BE2C (cell line): Measurements from ENCODE around the gene ECSIT. TPM values are rescaled to one million over a fixed set of nuclear protein-coding genes. Genes with fewer than 3 reads are reported as not detected.
"Not testable (repeated sequence)": the region's sequence is repeated elsewhere in the genome, so short reads cannot be mapped to it uniquely, and the experiment has no call there.

Experiments used
- DNase-seq: peaks from one replicate; pipeline ENCODE4 v3.0.0-alpha.2; 2020
- H3K27me3 ChIP-seq: fragments of 250-450 bp; sonication (Bioruptor Pico); 2 replicates; pipeline ENCODE4 v1.5.1; 2020; ENCODE audit warnings: mild to moderate bottlenecking
- H3K36me3 ChIP-seq: fragments of 250-450 bp; sonication (Bioruptor Pico); 2 replicates; pipeline ENCODE4 v1.5.1; 2020; ENCODE audit warnings: mild to moderate bottlenecking
- H3K4me1 ChIP-seq: fragments of 250-450 bp; sonication (Bioruptor Pico); 2 replicates; pipeline ENCODE4 v1.5.1; 2020
- H3K4me3 ChIP-seq: 2 replicates; pipeline ENCODE4 v1.5.1; 2011; ENCODE audit warnings: low read depth, low read length
- H3K9me3 ChIP-seq: fragments of 250-450 bp; sonication (Bioruptor Pico); 2 replicates; pipeline ENCODE4 v1.5.1; 2020
- polyA plus RNA-seq: library from polyadenylated mRNA; unstranded; fragments of >200 nt; gene quantifications from one replicate; pipeline ENCODE4 v1.2.1, GENCODE V29; 2012; ENCODE audit warnings: low read depth, missing spikeins; ENCODE audit not compliant: insufficient read length, insufficient read depth
- TF ChIP-seq, protein P1 (sequence below): IDR thresholded peaks from 2 replicates; pipeline ENCODE4 v1.5.1; 2012; ENCODE audit warnings: mild to moderate bottlenecking, low read depth, low read length

ECSIT gene, protein sequence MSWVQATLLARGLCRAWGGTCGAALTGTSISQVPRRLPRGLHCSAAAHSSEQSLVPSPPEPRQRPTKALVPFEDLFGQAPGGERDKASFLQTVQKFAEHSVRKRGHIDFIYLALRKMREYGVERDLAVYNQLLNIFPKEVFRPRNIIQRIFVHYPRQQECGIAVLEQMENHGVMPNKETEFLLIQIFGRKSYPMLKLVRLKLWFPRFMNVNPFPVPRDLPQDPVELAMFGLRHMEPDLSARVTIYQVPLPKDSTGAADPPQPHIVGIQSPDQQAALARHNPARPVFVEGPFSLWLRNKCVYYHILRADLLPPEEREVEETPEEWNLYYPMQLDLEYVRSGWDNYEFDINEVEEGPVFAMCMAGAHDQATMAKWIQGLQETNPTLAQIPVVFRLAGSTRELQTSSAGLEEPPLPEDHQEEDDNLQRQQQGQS
- polyA plus RNA-seq = 291 TPM

DNA sequence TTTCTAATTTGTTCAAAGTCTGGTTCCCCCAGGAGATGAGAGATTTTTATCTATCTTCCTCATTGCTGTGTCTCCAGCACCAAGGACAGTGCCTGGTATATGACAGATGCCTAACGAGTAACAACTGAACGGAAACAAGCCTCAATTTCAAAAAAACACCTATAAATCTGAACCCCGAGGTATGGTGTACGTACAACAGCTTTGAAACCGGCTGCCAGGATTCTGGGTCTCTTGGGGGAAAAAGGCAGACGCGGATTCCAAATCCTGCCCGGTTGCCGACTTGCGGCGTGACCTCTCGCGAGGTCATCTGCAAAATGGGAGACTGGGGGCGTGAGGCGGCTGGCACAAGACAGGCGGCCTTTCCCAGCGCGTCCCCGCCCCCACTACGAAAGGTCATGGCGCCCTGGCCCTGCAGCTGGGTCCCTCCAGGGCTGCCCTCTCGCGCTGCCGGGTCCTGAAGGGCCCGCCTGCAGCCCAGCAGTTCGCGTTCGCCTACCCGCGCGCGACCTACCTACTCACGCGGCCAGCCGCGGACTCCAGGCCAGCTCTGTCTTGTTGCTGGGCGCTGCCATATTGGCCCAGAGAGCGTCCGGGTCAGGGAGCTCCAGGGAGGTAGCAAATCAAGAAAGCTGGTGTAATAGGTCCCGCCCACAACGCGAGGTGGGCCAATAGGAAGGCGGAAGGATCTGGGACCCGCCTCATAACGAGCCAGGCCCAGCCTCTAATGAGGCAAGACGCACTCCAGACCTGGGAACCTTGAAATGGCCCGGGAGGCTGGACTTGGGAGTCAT, at the start of gene ECSIT:
Gene ECSIT (minus strand): TSS at position 584 of the 791 bp plus-strand sequence. CDS start 9,964 bp downstream, outside the sequence.
- Histone ChIP-seq H3K4me1 (peaks cover 9% of the 10 kb centered on the region; the same call in 1 of the 2 replicates), H3K9me3 (no peaks in the 10 kb centered on the region), H3K36me3 (peaks cover 20% of the 10 kb centered on the region), H3K4me3 (peak within 1 kb of the TSS; percentile 91), H3K27me3 (no peaks in the 10 kb centered on the region)
- peak; percentile 98 for DNase-seq
- TF ChIP-seq, protein P1, sequence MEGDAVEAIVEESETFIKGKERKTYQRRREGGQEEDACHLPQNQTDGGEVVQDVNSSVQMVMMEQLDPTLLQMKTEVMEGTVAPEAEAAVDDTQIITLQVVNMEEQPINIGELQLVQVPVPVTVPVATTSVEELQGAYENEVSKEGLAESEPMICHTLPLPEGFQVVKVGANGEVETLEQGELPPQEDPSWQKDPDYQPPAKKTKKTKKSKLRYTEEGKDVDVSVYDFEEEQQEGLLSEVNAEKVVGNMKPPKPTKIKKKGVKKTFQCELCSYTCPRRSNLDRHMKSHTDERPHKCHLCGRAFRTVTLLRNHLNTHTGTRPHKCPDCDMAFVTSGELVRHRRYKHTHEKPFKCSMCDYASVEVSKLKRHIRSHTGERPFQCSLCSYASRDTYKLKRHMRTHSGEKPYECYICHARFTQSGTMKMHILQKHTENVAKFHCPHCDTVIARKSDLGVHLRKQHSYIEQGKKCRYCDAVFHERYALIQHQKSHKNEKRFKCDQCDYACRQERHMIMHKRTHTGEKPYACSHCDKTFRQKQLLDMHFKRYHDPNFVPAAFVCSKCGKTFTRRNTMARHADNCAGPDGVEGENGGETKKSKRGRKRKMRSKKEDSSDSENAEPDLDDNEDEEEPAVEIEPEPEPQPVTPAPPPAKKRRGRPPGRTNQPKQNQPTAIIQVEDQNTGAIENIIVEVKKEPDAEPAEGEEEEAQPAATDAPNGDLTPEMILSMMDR = no peak; the same call in 1 of the 2 replicates

DNA sequence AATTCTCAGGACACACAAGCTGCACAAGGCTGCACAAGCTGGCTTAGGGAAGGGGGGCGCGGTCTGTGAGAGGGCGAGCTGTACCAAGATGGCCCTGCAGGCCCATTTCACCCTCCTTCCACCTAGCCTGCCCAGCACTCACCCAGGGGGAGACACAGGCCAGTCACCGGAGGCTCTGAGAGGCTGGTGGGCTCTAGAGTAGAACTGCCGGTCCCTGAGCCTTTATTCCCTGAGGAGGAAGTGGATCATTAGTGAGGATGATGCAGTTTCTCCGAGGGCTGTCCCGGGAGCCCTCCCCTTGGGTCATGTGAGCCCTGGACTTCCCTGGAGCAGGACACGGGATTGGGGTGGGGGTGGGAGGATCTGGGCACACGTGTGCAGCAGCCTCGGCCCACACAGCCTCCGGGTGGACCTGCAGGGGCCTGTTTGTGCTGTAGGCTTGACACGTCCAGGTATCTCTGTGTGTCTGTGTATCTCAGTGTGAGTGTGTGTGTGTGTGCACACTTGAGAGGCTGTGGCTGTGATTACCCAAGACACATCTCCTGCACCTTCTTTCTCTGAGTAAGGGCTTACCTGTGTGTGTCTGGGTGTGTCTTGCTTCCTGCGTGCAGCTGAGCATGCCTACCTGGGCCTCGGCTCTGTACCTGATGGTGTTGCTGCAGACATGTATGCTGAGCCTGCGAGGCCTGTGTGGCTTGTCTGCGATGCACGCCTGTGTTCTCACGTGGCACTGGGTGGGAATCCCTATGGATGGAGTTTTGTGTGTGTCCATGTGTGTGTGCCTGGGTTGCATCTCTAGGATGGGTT, 48.7 kb upstream of the ECSIT start, which contains the start of gene ACP5:
Gene ACP5 (minus strand): TSS at position 195 of the 807 bp plus-strand sequence. CDS start 328 bp downstream, outside the sequence.
- H3K36me3 ChIP-seq = no peaks in the 10 kb centered on the region
- no peaks in the 10 kb centered on the region for H3K9me3 ChIP-seq
- DNase-seq = peak; percentile 32
- TF ChIP-seq, protein P1 = no peak
- H3K4me1 ChIP-seq = peaks cover 5% of the 10 kb centered on the region; the same call in 1 of the 2 replicates
- 0 out of 2 replicates have a peak within 1 kb of the TSS, but pooled peaks have one; percentile 14 for H3K4me3 ChIP-seq
- H3K27me3 ChIP-seq = no peaks in the 10 kb centered on the region

DNA sequence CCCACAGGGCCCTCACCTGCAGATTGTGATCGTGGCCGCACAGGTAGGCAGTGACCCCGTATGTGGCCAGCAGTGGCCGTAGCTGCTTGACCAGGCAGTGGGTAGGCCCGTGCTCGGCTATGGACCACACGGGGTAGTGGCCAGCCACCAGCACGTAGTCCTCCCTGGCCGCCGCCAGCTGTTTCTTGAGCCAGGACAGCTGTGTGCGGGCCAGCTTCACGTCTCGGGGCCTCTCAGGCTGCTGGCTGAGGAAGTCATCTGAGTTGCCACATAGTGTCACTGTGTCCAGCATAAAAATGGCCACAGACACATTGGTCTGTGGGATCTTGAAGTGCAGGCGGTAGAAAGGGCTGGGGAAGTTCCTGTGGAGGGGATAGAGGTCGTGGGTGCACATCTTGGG, 47.3 kb upstream of the ECSIT start:
- TF ChIP-seq, protein P1 = no peak
- DNase-seq = no peak
- peaks cover 5% of the 10 kb centered on the region; the same call in 1 of the 2 replicates for H3K4me1 ChIP-seq

DNA sequence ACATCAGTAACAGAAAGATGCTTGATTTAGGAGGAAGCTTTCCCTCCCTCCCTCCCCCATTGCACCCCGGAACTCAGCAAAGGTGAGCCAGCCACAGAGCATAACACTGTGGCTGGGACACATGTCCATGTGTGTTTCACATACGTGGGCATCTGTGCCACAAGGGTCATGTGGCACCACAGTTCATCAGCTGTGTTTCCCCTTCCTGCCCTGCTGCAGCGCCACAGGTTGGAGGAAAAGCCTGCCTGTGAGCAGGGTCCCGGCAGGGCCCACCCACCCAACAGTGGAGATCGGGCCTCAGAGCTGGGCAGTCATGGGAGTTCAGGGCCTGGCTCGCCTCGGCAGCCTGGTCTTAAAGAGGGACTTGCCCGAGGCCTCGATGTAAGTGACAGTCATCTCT, 45.8 kb upstream of the ECSIT start:
- H3K27me3 ChIP-seq = no peaks in the 10 kb centered on the region
- H3K9me3 ChIP-seq = no peaks in the 10 kb centered on the region
- peaks cover 5% of the 10 kb centered on the region; the same call in 1 of the 2 replicates for H3K4me1 ChIP-seq
- DNase-seq = no peak
- no peaks in the 10 kb centered on the region for H3K36me3 ChIP-seq
- TF ChIP-seq, protein P1 = no peak
- no peak overlapping the region for H3K4me3 ChIP-seq

More for the DNA sequence above, 47.3 kb upstream of the ECSIT start:
- H3K4me3 ChIP-seq = no peak overlapping the region
- no peaks in the 10 kb centered on the region for H3K27me3 ChIP-seq
- no peaks in the 10 kb centered on the region for H3K36me3 ChIP-seq
- no peaks in the 10 kb centered on the region for H3K9me3 ChIP-seq

DNA sequence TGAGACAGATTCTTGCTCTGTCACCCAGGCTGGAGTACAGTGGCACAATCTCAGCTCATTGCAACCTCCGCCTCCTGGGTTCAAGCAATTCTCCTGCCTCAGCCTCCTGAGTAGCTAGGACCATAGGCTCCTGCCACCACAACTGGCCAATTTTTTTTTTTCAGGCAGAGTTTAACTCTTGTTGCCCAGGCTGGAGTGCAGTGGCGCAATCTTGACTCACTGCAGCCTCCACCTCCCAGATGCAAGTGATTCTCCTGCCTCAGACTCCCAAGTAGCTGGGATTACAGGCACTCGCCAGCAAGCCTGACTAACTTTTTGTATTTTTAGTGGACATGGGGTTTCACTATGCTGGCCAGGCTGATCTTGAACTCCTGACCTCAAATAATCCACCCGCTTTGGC, 44.8 kb upstream of the ECSIT start:
- not testable (repeated sequence) for H3K27me3 ChIP-seq, H3K4me1 ChIP-seq, DNase-seq

DNA sequence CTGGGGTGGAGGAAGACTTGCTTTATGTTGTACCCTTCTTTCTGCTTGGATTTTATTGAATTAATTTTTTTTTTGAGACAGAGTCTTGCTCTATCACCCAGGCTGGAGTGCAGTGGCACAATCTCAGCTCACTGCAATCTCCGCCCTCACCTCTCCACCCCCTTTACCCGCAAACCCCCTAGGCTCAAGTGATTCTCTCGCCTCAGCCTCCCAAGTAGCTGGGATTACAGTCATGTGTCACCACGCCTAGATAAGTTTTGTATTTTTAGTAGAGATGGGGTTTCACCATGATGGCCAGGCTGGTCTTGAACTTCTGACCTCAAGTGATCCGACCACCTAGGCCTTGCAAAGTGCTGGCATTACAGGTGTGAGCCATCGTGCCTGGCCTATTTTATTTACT, 44.4 kb upstream of the ECSIT start:
- not testable (repeated sequence) for H3K4me3 ChIP-seq, H3K9me3 ChIP-seq, H3K36me3 ChIP-seq, H3K4me1 ChIP-seq, DNase-seq, H3K27me3 ChIP-seq

More for the DNA sequence above, 44.8 kb upstream of the ECSIT start:
- H3K36me3 ChIP-seq, H3K9me3 ChIP-seq, H3K4me3 ChIP-seq: not testable (repeated sequence)
